Measurements from ENCODE around the gene FALEC. TPM values are rescaled to one million over a fixed set of nuclear protein-coding genes. Genes with fewer than 3 reads are reported as not detected.

FALEC gene
- total and polyA plus RNA-seq, 9 of the 15 experiments (the other 6 are each of a cell fraction or from before 2014, with no cell fraction given), result 0.15 to 1.8 (median 0.53) TPM; not detected in 5

- TF ChIP-seq E2F6 (IDR thresholded peaks at IDR 0.05; ENCODE audit: borderline replicate concordance in 1 of 2, extremely low read depth in 1 of 2, insufficient read depth in 1 of 2, insufficient read length in 1 of 2, low read depth in 1 of 2, low read length in 1 of 2, poor library complexity in 1 of 2, severe bottlenecking in 1 of 2), result peak in 1 of 2 experiments; percentile 63
- TF ChIP-seq NCOA4 (IDR thresholded peaks at IDR 0.05; ENCODE audit: partially characterized antibody), result no peak
- no peak for TF ChIP-seq POU5F1 (IDR thresholded peaks at IDR 0.05; ENCODE audit: borderline replicate concordance, low read depth, low read length, partially characterized antibody)
- no peak for TF ChIP-seq MCM5 (IDR thresholded peaks at IDR 0.05; ENCODE audit: low read depth)
- no peak for TF ChIP-seq IFI16 (CRISPR knock-in tag; IDR thresholded peaks at IDR 0.05)
- no peak for TF ChIP-seq ZNF717 (CRISPR knock-in tag; IDR thresholded peaks at IDR 0.05)
- TF ChIP-seq ZFX (CRISPR knock-in tag; IDR thresholded peaks at IDR 0.05), result no peak
- TF ChIP-seq CCNT2 (IDR thresholded peaks at IDR 0.05; ENCODE audit: borderline replicate concordance, extremely low read depth, insufficient read length, low read depth, low read length), result no peak
- TF ChIP-seq, protein P1, sequence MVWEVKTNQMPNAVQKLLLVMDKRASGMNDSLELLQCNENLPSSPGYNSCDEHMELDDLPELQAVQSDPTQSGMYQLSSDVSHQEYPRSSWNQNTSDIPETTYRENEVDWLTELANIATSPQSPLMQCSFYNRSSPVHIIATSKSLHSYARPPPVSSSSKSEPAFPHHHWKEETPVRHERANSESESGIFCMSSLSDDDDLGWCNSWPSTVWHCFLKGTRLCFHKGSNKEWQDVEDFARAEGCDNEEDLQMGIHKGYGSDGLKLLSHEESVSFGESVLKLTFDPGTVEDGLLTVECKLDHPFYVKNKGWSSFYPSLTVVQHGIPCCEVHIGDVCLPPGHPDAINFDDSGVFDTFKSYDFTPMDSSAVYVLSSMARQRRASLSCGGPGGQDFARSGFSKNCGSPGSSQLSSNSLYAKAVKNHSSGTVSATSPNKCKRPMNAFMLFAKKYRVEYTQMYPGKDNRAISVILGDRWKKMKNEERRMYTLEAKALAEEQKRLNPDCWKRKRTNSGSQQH (CRISPR knock-in tag; IDR thresholded peaks at IDR 0.05), result no peak
- TF ChIP-seq E2F8 (IDR thresholded peaks at IDR 0.05; ENCODE audit: low read depth, partially characterized antibody), result peak; percentile 39
- no peak for TF ChIP-seq XRCC5 (IDR thresholded peaks at IDR 0.05; ENCODE audit: low read depth, low read length)
- TF ChIP-seq MYNN (IDR thresholded peaks at IDR 0.05), result 0 out of 2 replicates have a peak, but pooled peaks have one; percentile 40
- TF ChIP-seq MYNN (CRISPR knock-in tag; IDR thresholded peaks at IDR 0.05), result no peak
- no peak for TF ChIP-seq BACH1 (tag; IDR thresholded peaks at IDR 0.05)
- no peak for TF ChIP-seq PHF21A (IDR thresholded peaks at IDR 0.05; ENCODE audit: borderline replicate concordance, low read depth)
- TF ChIP-seq SIX5 (IDR thresholded peaks at IDR 0.05; ENCODE audit: borderline replicate concordance in 1 of 2, insufficient read depth in 1 of 2, low read depth in 1 of 2, low read length in 2 of 2), result no peak
- TF ChIP-seq EZH2 (IDR thresholded peaks at IDR 0.05; ENCODE audit: borderline replicate concordance, low read depth, low read length), result no peak
- TF ChIP-seq POLR2B (IDR thresholded peaks at IDR 0.05; ENCODE audit: low read depth, partially characterized antibody), result peak; percentile 38
- TF ChIP-seq GATAD2B (IDR thresholded peaks at IDR 0.05; ENCODE audit: borderline replicate concordance), result no peak
- TF ChIP-seq ZNF408 (CRISPR knock-in tag; IDR thresholded peaks at IDR 0.05; ENCODE audit: low read depth), result no peak
- no peak for TF ChIP-seq IRF2 (CRISPR knock-in tag; IDR thresholded peaks at IDR 0.05)
- TF ChIP-seq ZNF780A (CRISPR knock-in tag; IDR thresholded peaks at IDR 0.05), result no peak
- TF ChIP-seq SRSF9 (IDR thresholded peaks at IDR 0.05; ENCODE audit: borderline replicate concordance, low read depth, low read length), result no peak
Observed at GRCh38 chr1:150567717-150568593, 52.4 kb downstream of the FALEC start (continued).

All from K562 (cell line).